ENCODE data around the gene SPINT2. TPM values are rescaled to one million over a fixed set of nuclear protein-coding genes. Genes with fewer than 3 reads are reported as not detected.

Gene SPINT2
- total RNA-seq, 1 experiment from 2014 or later = 1,006 TPM

- peaks cover 84% of the 10 kb centered on the region for H3K4me1 ChIP-seq (ENCODE audit: control insufficient read depth, insufficient read depth, low read length)
- no peak for DNase-seq (ENCODE audit: low read depth, low spot score)
Observed at GRCh38 chr19:38274739-38275138, 10.4 kb downstream of the SPINT2 start.

DNA sequence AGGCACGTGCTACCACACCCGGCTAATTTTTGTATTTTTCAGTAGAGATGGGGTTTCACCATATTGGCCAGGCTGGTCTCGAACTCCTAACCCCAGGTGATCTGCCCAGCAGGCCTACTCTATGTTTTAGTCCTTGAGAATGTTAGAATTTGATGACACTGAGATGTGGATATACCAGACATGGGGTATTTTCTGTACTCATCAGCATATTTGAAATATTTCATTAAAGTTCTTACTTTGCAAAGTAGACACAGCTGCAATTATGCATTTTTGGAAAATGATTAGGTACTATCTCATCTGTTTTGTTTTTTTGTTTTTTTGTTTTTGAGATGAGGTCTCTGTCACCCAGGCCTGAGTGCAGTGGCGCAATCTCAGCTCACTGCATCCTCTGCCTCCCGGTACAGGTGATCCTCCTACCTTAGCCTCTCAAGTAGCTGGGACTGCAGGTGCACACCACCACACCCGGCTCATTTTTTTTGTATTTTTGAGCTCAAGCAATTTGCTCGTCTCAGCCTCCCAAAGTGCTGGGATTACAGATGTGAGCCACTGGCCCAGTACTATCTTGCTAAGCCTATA is 12.7 kb downstream of the SPINT2 start:
- in situ Hi-C loops (cut with HindIII; ENCODE audit: low pct_unique_long_range_greater_than_20kb, low sequenced_read_pairs) = no loop called here
- ATAC-seq (no peak), DNase-seq (ENCODE audit: low read depth, low spot score) (no peak)
- intact Hi-C loops (cut with micrococcal nuclease; ENCODE audit: unreplicated experiment) = no loop called here
- H3K4me3 ChIP-seq (ENCODE audit: low read depth in 2 of 2, low read length in 2 of 2) = no peak overlapping the region
- peaks cover 79% of the 10 kb centered on the region for H3K4me1 ChIP-seq (ENCODE audit: control insufficient read depth, insufficient read depth, low read length)
- ChIA-PET CTCF (interaction anchor here (0.9 kb wide), 1 partner anchor 52 kb away, joined by 3 read pairs; no protein-coding TSS in a partner anchor), POLR2A (no interaction called here)
- H3K27ac ChIP-seq (ENCODE audit: low read length) = peak overlapping the region; percentile 71
- H3K27me3 ChIP-seq (ENCODE audit: control insufficient read depth, insufficient read depth, low read length) = no peaks in the 10 kb centered on the region
- peaks cover 5% of the 10 kb centered on the region; the same call in 1 of the 2 replicates for H3K36me3 ChIP-seq (ENCODE audit: control insufficient read depth, insufficient read depth, low read length)
- no peaks in the 10 kb centered on the region for H3K9me3 ChIP-seq (ENCODE audit: control insufficient read depth, insufficient read depth, low read depth, low read length)
- no TSS peak for BruUV-seq (replicated peaks)
- TF ChIP-seq POLR2AphosphoS5 (IDR thresholded peaks at IDR 0.05; ENCODE audit: low read depth, low read length) (0 out of 2 replicates have a peak, but pooled peaks have one; percentile 27), SIN3A (IDR thresholded peaks at IDR 0.05; ENCODE audit: borderline replicate concordance, insufficient read depth, low read depth, low read length) (no peak), TCF7L2 (IDR thresholded peaks at IDR 0.05; ENCODE audit: low read depth, low read length) (no peak), CTCF (IDR thresholded peaks at IDR 0.05) (no peak)

More at GRCh38 chr19:38274739-38275138, 10.4 kb downstream of the SPINT2 start:
- Histone ChIP-seq H3K27me3 (ENCODE audit: control insufficient read depth, insufficient read depth, low read length) (no peaks in the 10 kb centered on the region), H3K9me3 (ENCODE audit: control insufficient read depth, insufficient read depth, low read depth, low read length) (no peaks in the 10 kb centered on the region), H3K27ac (ENCODE audit: low read length) (peak overlapping the region; percentile 99), H3K4me3 (ENCODE audit: low read depth in 2 of 2, low read length in 2 of 2) (no peak overlapping the region), H3K36me3 (ENCODE audit: control insufficient read depth, insufficient read depth, low read length) (0 out of 2 replicates have a peak, but pooled peaks cover 2% of the 10 kb centered on the region)
- POLR2A ChIA-PET = interaction anchor here (0.6 kb wide), 2 partner anchors 22 to 132 kb away, joined by 6 read pairs; no protein-coding TSS in a partner anchor
- CTCF ChIA-PET = no interaction called here
- BruUV-seq (replicated peaks) = no TSS peak
- in situ Hi-C loops (cut with HindIII; ENCODE audit: low pct_unique_long_range_greater_than_20kb, low sequenced_read_pairs) = no loop called here
- intact Hi-C loops (cut with micrococcal nuclease; ENCODE audit: unreplicated experiment) = no loop called here
- ATAC-seq = no peak
- TF ChIP-seq CTCF (IDR thresholded peaks at IDR 0.05) (no peak), POLR2AphosphoS5 (IDR thresholded peaks at IDR 0.05; ENCODE audit: low read depth, low read length) (no peak)

DNA sequence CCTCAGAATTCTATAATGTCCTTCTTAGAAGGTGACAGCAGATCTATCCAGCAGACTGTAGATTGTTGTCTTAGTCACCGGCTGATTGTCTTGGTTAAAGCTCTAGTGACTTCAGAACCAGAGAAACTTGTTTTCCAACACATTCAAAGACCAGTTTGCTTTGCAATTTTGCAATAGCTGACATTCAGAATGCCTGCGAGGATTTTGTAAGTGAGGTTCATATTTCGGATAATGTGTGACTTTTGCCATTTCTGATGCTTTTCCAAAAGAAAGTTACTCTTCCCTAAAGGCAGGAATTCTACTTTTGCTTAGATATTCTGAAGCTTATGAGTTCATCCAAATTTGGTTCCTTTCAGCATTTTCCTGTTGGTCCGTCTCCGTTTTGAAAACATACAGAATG is 13.2 kb downstream of the SPINT2 start:
- BruUV-seq (replicated peaks) = no TSS peak
- no peak for DNase-seq (ENCODE audit: low read depth, low spot score)
- in situ Hi-C loops (cut with HindIII; ENCODE audit: low pct_unique_long_range_greater_than_20kb, low sequenced_read_pairs) (no loop called here), intact Hi-C loops (cut with micrococcal nuclease; ENCODE audit: unreplicated experiment) (no loop called here)
- ChIA-PET POLR2A (no interaction called here), CTCF (interaction anchor here (0.6 kb wide), 1 partner anchor 132 kb away, joined by 5 read pairs; no protein-coding TSS in a partner anchor)
- no peak overlapping the region for H3K4me3 ChIP-seq (ENCODE audit: low read depth in 2 of 2, low read length in 2 of 2)
- no peak for TF ChIP-seq TCF7L2 (IDR thresholded peaks at IDR 0.05; ENCODE audit: low read depth, low read length)
- TF ChIP-seq POLR2AphosphoS5 (IDR thresholded peaks at IDR 0.05; ENCODE audit: low read depth, low read length) = no peak
- TF ChIP-seq CTCF (IDR thresholded peaks at IDR 0.05) = no peak
- no peak for TF ChIP-seq REST (IDR thresholded peaks at IDR 0.05; ENCODE audit: insufficient read depth in 1 of 2, low read depth in 2 of 2, low read length in 1 of 2)
- no peak for TF ChIP-seq SIN3A (IDR thresholded peaks at IDR 0.05; ENCODE audit: borderline replicate concordance, insufficient read depth, low read depth, low read length)
- H3K9me3 ChIP-seq (ENCODE audit: control insufficient read depth, insufficient read depth, low read depth, low read length) = no peaks in the 10 kb centered on the region
- H3K4me1 ChIP-seq (ENCODE audit: control insufficient read depth, insufficient read depth, low read length) = peaks cover 79% of the 10 kb centered on the region
- no peaks in the 10 kb centered on the region for H3K27me3 ChIP-seq (ENCODE audit: control insufficient read depth, insufficient read depth, low read length)
- ATAC-seq = no peak
- peaks cover 5% of the 10 kb centered on the region; the same call in 1 of the 2 replicates for H3K36me3 ChIP-seq (ENCODE audit: control insufficient read depth, insufficient read depth, low read length)
- H3K27ac ChIP-seq (ENCODE audit: low read length) = peak overlapping the region; percentile 71

All from Panc1 (cell line).